Astrocyte (in vitro differentiated cells and primary cell): ENCODE measurements around the gene NOP10. TPM values are rescaled to one million over a fixed set of nuclear protein-coding genes. Genes with fewer than 3 reads are reported as not detected.

Source experiments
- DNase-seq: peaks from one replicate; pipeline ENCODE4 v3.0.0-alpha.2; 2010; ENCODE audit warnings: low read depth
- FAIRE-seq: peaks from 2 replicates; lab custom pipeline; 2011; peaks lifted over from hg19 to GRCh38; lab: Jason Lieb, UNC
- H2AFZ ChIP-seq: 2 replicates; pipeline ENCODE4 v1.6.0; 2012; ENCODE audit warnings: low read depth, low read length, inconsistent platforms
- H3K27ac ChIP-seq: 2 replicates; pipeline ENCODE4 v1.5.1; 2011; ENCODE audit warnings: low read depth, low read length, inconsistent platforms
- H3K27me3 ChIP-seq: 2 replicates; pipeline ENCODE4 v1.6.0; 2011; ENCODE audit warnings: low read length, inconsistent platforms; ENCODE audit not compliant: insufficient read depth
- H3K36me3 ChIP-seq: 2 replicates; pipeline ENCODE4 v1.5.1; 2011; ENCODE audit warnings: low read length, inconsistent platforms; ENCODE audit not compliant: insufficient read depth
- H3K4me1 ChIP-seq: 2 replicates; pipeline ENCODE4 v1.5.1; 2011; ENCODE audit warnings: low read length, inconsistent platforms; ENCODE audit not compliant: insufficient read depth
- H3K4me2 ChIP-seq: 2 replicates; pipeline ENCODE4 v1.6.0; 2012; ENCODE audit warnings: low read length, inconsistent platforms
- H3K4me3 ChIP-seq: 2 replicates; pipeline ENCODE4 v1.5.1; 2011; ENCODE audit warnings: low read depth, mild to moderate bottlenecking, low read length, inconsistent platforms; ENCODE audit not compliant: insufficient read depth
- H3K79me2 ChIP-seq: 2 replicates; pipeline ENCODE4 v1.6.0; 2012; ENCODE audit warnings: mild to moderate bottlenecking, low read length, inconsistent platforms; ENCODE audit not compliant: insufficient read depth
- H3K9ac ChIP-seq: 2 replicates; pipeline ENCODE4 v1.6.0; 2012; ENCODE audit warnings: mild to moderate bottlenecking, low read length, inconsistent platforms
- H3K9me3 ChIP-seq: 2 replicates; pipeline ENCODE4 v1.5.1; 2012; ENCODE audit warnings: low read depth, mild to moderate bottlenecking, low read length, inconsistent platforms; ENCODE audit not compliant: insufficient read depth
- H4K20me1 ChIP-seq: 2 replicates; pipeline ENCODE4 v1.6.0; 2012; ENCODE audit warnings: low read length, inconsistent platforms; ENCODE audit not compliant: insufficient read depth
- H3K27ac Mint-ChIP-seq: one replicate; pipeline ENCODE4 v1.8.0; 2021; ENCODE audit warnings: mild to moderate bottlenecking, mixed read lengths; ENCODE audit not compliant: unreplicated experiment
- H3K27me3 Mint-ChIP-seq: one replicate; pipeline ENCODE4 v1.8.0; 2021; ENCODE audit warnings: low read depth, mixed read lengths; ENCODE audit not compliant: unreplicated experiment
- H3K36me3 Mint-ChIP-seq: one replicate; pipeline ENCODE4 v1.8.0; 2021; ENCODE audit warnings: low read depth, mixed read lengths; ENCODE audit not compliant: unreplicated experiment
- H3K4me1 Mint-ChIP-seq: one replicate; pipeline ENCODE4 v1.8.0; 2021; ENCODE audit warnings: low read depth, mixed read lengths; ENCODE audit not compliant: unreplicated experiment
- H3K4me3 Mint-ChIP-seq: one replicate; pipeline ENCODE4 v1.8.0; 2021; ENCODE audit warnings: mild to moderate bottlenecking, moderate library complexity, mixed read lengths; ENCODE audit not compliant: unreplicated experiment
- H3K9me3 Mint-ChIP-seq: one replicate; pipeline ENCODE4 v1.8.0; 2021; ENCODE audit warnings: mild to moderate bottlenecking, mixed read lengths; ENCODE audit not compliant: unreplicated experiment
- CTCF ChIP-seq: IDR thresholded peaks from 2 replicates; pipeline ENCODE4 v1.5.1; 2011; ENCODE audit warnings: low read depth, mild to moderate bottlenecking, inconsistent platforms, low read length, moderate library complexity; ENCODE audit not compliant: insufficient read depth
- EZH2 ChIP-seq: IDR thresholded peaks from 2 replicates; pipeline ENCODE4 v1.6.1; 2012; ENCODE audit warnings: mild to moderate bottlenecking, low read length, inconsistent platforms; ENCODE audit not compliant: insufficient read depth
- total RNA-seq: library from RNA; stranded (reverse); gene quantifications from 2 replicates; pipeline ENCODE4 v1.2.1, GENCODE V29; 2021

NOP10 gene
- total RNA-seq, 1 donor from 2014 or later, result 224 TPM

- Histone ChIP-seq H3K36me3 (no peaks in the 10 kb centered on the region), H2AFZ (no peak overlapping the region), H3K4me1 (peaks cover 1% of the 10 kb centered on the region), H3K9me3 (no peaks in the 10 kb centered on the region), H3K79me2 (no peaks in the 10 kb centered on the region), H3K27ac (no peak overlapping the region), H4K20me1 (no peaks in the 10 kb centered on the region), H3K4me3 (no peak overlapping the region), H3K4me2 (no peak overlapping the region), H3K27me3 (no peaks in the 10 kb centered on the region), H3K9ac (no peak overlapping the region)
- TF ChIP-seq CTCF (no peak), EZH2 (no peak)
- H3K27me3 Mint-ChIP-seq, result no peaks in the 10 kb centered on the region
- H3K36me3 Mint-ChIP-seq, result no peaks in the 10 kb centered on the region
- peaks cover 11% of the 10 kb centered on the region for H3K4me1 Mint-ChIP-seq
- DNase-seq (no peak), FAIRE-seq (no peak)
- H3K9me3 Mint-ChIP-seq, result no peaks in the 10 kb centered on the region
- no peak overlapping the region for H3K27ac Mint-ChIP-seq
- H3K4me3 Mint-ChIP-seq, result no peak overlapping the region
Measured at GRCh38 chr15:34330279-34330678, 12.7 kb downstream of the NOP10 start.

- Histone ChIP-seq H3K27ac (no peak overlapping the region), H2AFZ (no peak overlapping the region), H4K20me1 (no peaks in the 10 kb centered on the region), H3K4me3 (no peak overlapping the region), H3K79me2 (no peaks in the 10 kb centered on the region), H3K27me3 (no peaks in the 10 kb centered on the region), H3K9me3 (no peaks in the 10 kb centered on the region), H3K4me1 (no peaks in the 10 kb centered on the region), H3K36me3 (no peaks in the 10 kb centered on the region), H3K4me2 (no peak overlapping the region), H3K9ac (no peak overlapping the region)
- Mint-ChIP-seq H3K4me3 (no peak overlapping the region), H3K36me3 (no peaks in the 10 kb centered on the region), H3K9me3 (no peaks in the 10 kb centered on the region), H3K27ac (no peak overlapping the region), H3K4me1 (peaks cover 7% of the 10 kb centered on the region), H3K27me3 (no peaks in the 10 kb centered on the region)
- DNase-seq (no peak), FAIRE-seq (no peak)
- TF ChIP-seq EZH2 (no peak), CTCF (no peak)
Measured at GRCh38 chr15:34329006-34329405, 13.9 kb downstream of the NOP10 start.

- Histone ChIP-seq H3K79me2 (no peaks in the 10 kb centered on the region), H3K9me3 (no peaks in the 10 kb centered on the region), H3K4me3 (no peak overlapping the region), H3K4me2 (no peak overlapping the region), H2AFZ (no peak overlapping the region), H3K27ac (no peak overlapping the region), H3K36me3 (no peaks in the 10 kb centered on the region), H3K9ac (no peak overlapping the region), H3K27me3 (no peaks in the 10 kb centered on the region), H3K4me1 (no peaks in the 10 kb centered on the region), H4K20me1 (no peaks in the 10 kb centered on the region)
- Mint-ChIP-seq H3K27me3 (no peaks in the 10 kb centered on the region), H3K4me1 (peaks cover 6% of the 10 kb centered on the region), H3K36me3 (no peaks in the 10 kb centered on the region), H3K9me3 (no peaks in the 10 kb centered on the region), H3K27ac (no peak overlapping the region), H3K4me3 (no peak overlapping the region)
- no peak for TF ChIP-seq CTCF
- TF ChIP-seq EZH2, result no peak
- no peak for DNase-seq
- no peak for FAIRE-seq
Measured at GRCh38 chr15:34327906-34328305, 15.0 kb downstream of the NOP10 start.
